Measurements from ENCODE around the gene ASXL2.

- TF ChIP-seq CTCF (IDR thresholded peaks at IDR 0.05; ENCODE audit: insufficient read depth, low read length, poor library complexity, severe bottlenecking) = no peak
- no peak for TF ChIP-seq EZH2phosphoT487 (conservative IDR thresholded peaks at IDR 0.05; ENCODE audit: low read length)
Observed at GRCh38 chr2:25835906-25836305, 42.4 kb downstream of the ASXL2 start.
